8988T (cell line): ENCODE results near the gene MEP1B.
"Not testable (repeated sequence)": the region's sequence is repeated elsewhere in the genome, so short reads cannot be mapped to it uniquely, and the experiment has no call there.

Experiments
- DNase-seq: peaks from one replicate; pipeline ENCODE4 v3.0.0; 2011

MEP1B gene

GRCh38 chr18:32209685-32210445, 20.0 kb downstream of the MEP1B start:
- DNase-seq, result no peak

- no peak for DNase-seq
These were observed 23.9 kb downstream of the MEP1B start for GRCh38 chr18:32213693-32214092.

- no peak for DNase-seq
These were observed 26.6 kb downstream of the MEP1B start for GRCh38 chr18:32216390-32216789.

- no peak for DNase-seq
These were observed 29.7 kb downstream of the MEP1B start for GRCh38 chr18:32219431-32220018.

GRCh38 chr18:32233348-32233747, 43.5 kb downstream of the MEP1B start:
- not testable (repeated sequence) for DNase-seq

GRCh38 chr18:32237049-32237448, 47.2 kb downstream of the MEP1B start:
- DNase-seq, result no peak

GRCh38 chr18:32238635-32239268, 48.9 kb downstream of the MEP1B start:
- no peak for DNase-seq

- no peak for DNase-seq
These were observed 52.6 kb downstream of the MEP1B start for GRCh38 chr18:32242395-32242794.

GRCh38 chr18:32243358-32243757, 53.5 kb downstream of the MEP1B start:
- no peak for DNase-seq

GRCh38 chr18:32244881-32245280, 55.0 kb downstream of the MEP1B start:
- no peak for DNase-seq

- DNase-seq, result no peak
These were observed 59.5 kb downstream of the MEP1B start for GRCh38 chr18:32249147-32249929.

- no peak for DNase-seq
These were observed 61.6 kb downstream of the MEP1B start for GRCh38 chr18:32251466-32251865.

- no peak for DNase-seq
These were observed 62.5 kb downstream of the MEP1B start for GRCh38 chr18:32252141-32252860.

- no peak for DNase-seq
These were observed 65.7 kb downstream of the MEP1B start for GRCh38 chr18:32255570-32255969.

GRCh38 chr18:32257084-32257785, 67.4 kb downstream of the MEP1B start:
- no peak for DNase-seq

GRCh38 chr18:32258148-32258547, 68.3 kb downstream of the MEP1B start:
- DNase-seq, result no peak

GRCh38 chr18:32258558-32259204, 68.8 kb downstream of the MEP1B start:
- DNase-seq, result no peak

- DNase-seq, result no peak
These were observed 69.7 kb downstream of the MEP1B start for GRCh38 chr18:32259553-32259952.

- no peak for DNase-seq
These were observed 71.2 kb downstream of the MEP1B start for GRCh38 chr18:32261003-32261402.

- no peak for DNase-seq
These were observed 72.3 kb downstream of the MEP1B start for GRCh38 chr18:32262092-32262491.

- no peak for DNase-seq
These were observed 74.6 kb downstream of the MEP1B start for GRCh38 chr18:32264401-32264800.

GRCh38 chr18:32267463-32267862, 77.6 kb downstream of the MEP1B start:
- DNase-seq, result no peak
